SK-N-SH (cell line): Measurements from ENCODE around the gene SCGB1C2. TPM values are rescaled to one million over a fixed set of nuclear protein-coding genes. Genes with fewer than 3 reads are reported as not detected.

Source experiments
- CTCF ChIA-PET: fragments of 300-600, 350-600 bp; formaldehyde crosslinking; extraction: SDS; loops from one replicate; lab custom pipeline; 2021; lab: Yijun Ruan, JAX
- POLR2A ChIA-PET: fragments of 350-600 bp; sonication (Branson Sonifier 250); formaldehyde crosslinking; extraction: SDS; loops from one replicate; lab custom pipeline; 2020; ENCODE audit warnings: antibody characterized with exemption, inconsistent platforms; lab: Yijun Ruan, JAX
- DNase-seq: peaks from one replicate; pipeline ENCODE4 v3.0.0; 2012
- H2AFZ ChIP-seq: fragments of 200-600 bp; sonication (generic); 2 replicates; pipeline ENCODE4 v1.8.1; 2016; ENCODE audit warnings: antibody characterized with exemption, mild to moderate bottlenecking, low read depth
- H3F3A ChIP-seq: fragments of 200-600 bp; sonication (generic); replicated peaks from 2 replicates; pipeline ENCODE3; 2016; ENCODE audit warnings: antibody characterized with exemption, mild to moderate bottlenecking; ENCODE audit not compliant: insufficient read depth
- H3K27ac ChIP-seq, 2 experiments: fragments of 200-500 bp in 1 of 2; fragments of 200-600 bp in 1 of 2; sonication (Bioruptor generic) in 1 of 2; sonication (generic), shearing (Covaris generic) in 1 of 2; 2 replicates each; pipeline versions ENCODE4 v1.5.1 to v1.6.1; 2014 to 2016; ENCODE audit warnings: low read depth in 2 of 2, inconsistent platforms in 1 of 2, low read length in 1 of 2, mild to moderate bottlenecking in 1 of 2, mixed read lengths in 1 of 2
- H3K27me3 ChIP-seq: fragments of 200-600 bp; sonication (generic), shearing (Covaris generic); 2 replicates; pipeline ENCODE4 v1.6.1; 2016; ENCODE audit warnings: mixed run types; ENCODE audit not compliant: insufficient read depth
- H3K36me3 ChIP-seq, 2 experiments: fragments of 200-500 bp in 1 of 2; fragments of 200-600 bp in 1 of 2; sonication (Bioruptor generic) in 1 of 2; sonication (generic) in 1 of 2; replicated peaks in 1 of 2; 2 replicates each; pipeline versions ENCODE3 to v1.5.1; 2014 to 2016; ENCODE audit warnings: low read length in 1 of 2, mild to moderate bottlenecking in 1 of 2; ENCODE audit not compliant: insufficient read depth in 2 of 2, control insufficient read depth in 1 of 2
- H3K4me1 ChIP-seq, 2 experiments: fragments of 200-500 bp in 1 of 2; fragments of 200-600 bp in 1 of 2; sonication (Bioruptor generic) in 1 of 2; sonication (generic), shearing (Covaris generic) in 1 of 2; 2 replicates each; pipeline versions ENCODE4 v1.5.1 to v1.6.1; 2014 to 2016; ENCODE audit warnings: low read depth in 1 of 2, low read length in 1 of 2, mixed run types in 1 of 2; ENCODE audit not compliant: insufficient read depth in 2 of 2, control insufficient read depth in 1 of 2
- H3K4me2 ChIP-seq: fragments of 200-600 bp; sonication (generic), shearing (Covaris generic); 2 replicates; pipeline ENCODE4 v1.6.1; 2017; ENCODE audit warnings: mixed run types
- H3K4me3 ChIP-seq, 2 experiments: fragments of 200-500 bp in 1 of 2; fragments of 200-600 bp in 1 of 2; sonication (Bioruptor generic) in 1 of 2; sonication (generic), shearing (Covaris generic) in 1 of 2; 2 replicates each; pipeline versions ENCODE4 v1.5.1 to v1.8.1; 2014 to 2016; ENCODE audit warnings: low read depth in 2 of 2, inconsistent platforms in 1 of 2, low read length in 1 of 2, mild to moderate bottlenecking in 1 of 2, mixed read lengths in 1 of 2, moderate library complexity in 1 of 2
- H3K79me2 ChIP-seq: fragments of 200-600 bp; sonication (generic); 2 replicates; pipeline ENCODE4 v1.8.1; 2017; ENCODE audit warnings: mild to moderate bottlenecking; ENCODE audit not compliant: insufficient read depth
- H3K9ac ChIP-seq: fragments of 200-600 bp; sonication (generic); 2 replicates; pipeline ENCODE4 v1.6.1; 2017; ENCODE audit warnings: mixed run types
- H3K9me2 ChIP-seq: fragments of 200-600 bp; sonication (generic); 2 replicates; pipeline ENCODE4 v1.6.1; 2017; ENCODE audit warnings: mixed run types
- H3K9me3 ChIP-seq: fragments of 200-600 bp; sonication (generic); 2 replicates; pipeline ENCODE4 v1.6.1; 2017; ENCODE audit warnings: mixed run types, mild to moderate bottlenecking, moderate library complexity
- H4K20me1 ChIP-seq: fragments of 200-600 bp; sonication (generic); 2 replicates; pipeline ENCODE4 v1.6.1; 2017; ENCODE audit warnings: mild to moderate bottlenecking, mixed run types; ENCODE audit not compliant: insufficient read depth
- CHD2 ChIP-seq: fragments of 150-350 bp; IDR thresholded peaks from 2 replicates; pipeline ENCODE4 v1.6.1; 2018; ENCODE audit warnings: low read length; ENCODE audit not compliant: partially characterized antibody
- FOSL2 ChIP-seq: IDR thresholded peaks from 2 replicates; pipeline ENCODE4 v1.4.0; 2012; ENCODE audit warnings: low read depth, mild to moderate bottlenecking, moderate library complexity, borderline replicate concordance
- FOXJ3 ChIP-seq: sonication (generic); formaldehyde crosslinking; IDR thresholded peaks from 2 replicates; pipeline ENCODE4 v1.5.1; 2020; ENCODE audit warnings: mild to moderate bottlenecking, missing genetic modification reagents
- FOXM1 ChIP-seq: IDR thresholded peaks from 2 replicates; pipeline ENCODE4 v1.4.0; 2012; ENCODE audit warnings: low read depth, mild to moderate bottlenecking
- GABPA ChIP-seq: IDR thresholded peaks from 2 replicates; pipeline ENCODE4 v1.4.0; 2012; ENCODE audit warnings: low read depth, mild to moderate bottlenecking
- NFIC ChIP-seq: IDR thresholded peaks from 2 replicates; pipeline ENCODE4 v1.4.0; 2012; ENCODE audit warnings: borderline replicate concordance
- RAD21 ChIP-seq: IDR thresholded peaks from 2 replicates; pipeline ENCODE4 v1.6.1; 2012; ENCODE audit warnings: mild to moderate bottlenecking, low read length
- RCOR1 ChIP-seq: fragments of 150-350 bp; IDR thresholded peaks from 2 replicates; pipeline ENCODE4 v1.6.1; 2017; ENCODE audit warnings: antibody characterized with exemption, low read length
- RFX5 ChIP-seq: IDR thresholded peaks from 2 replicates; pipeline ENCODE4 v1.6.1; 2012; ENCODE audit warnings: mild to moderate bottlenecking, improper control_type of control experiment, low read length
- SIN3A ChIP-seq: IDR thresholded peaks from 2 replicates; pipeline ENCODE4 v1.6.1; 2012; ENCODE audit warnings: low read depth, mild to moderate bottlenecking, low read length, moderate library complexity, borderline replicate concordance
- SMC3 ChIP-seq: IDR thresholded peaks from 2 replicates; pipeline ENCODE4 v1.6.1; 2012; ENCODE audit warnings: low read depth, low read length, improper control_type of control experiment
- TAF1 ChIP-seq: IDR thresholded peaks from 2 replicates; pipeline ENCODE4 v1.6.1; 2012; ENCODE audit warnings: low read depth, mild to moderate bottlenecking, low read length, moderate library complexity, borderline replicate concordance
- TCF12 ChIP-seq: IDR thresholded peaks from 2 replicates; pipeline ENCODE4 v1.4.0; 2012
- WGBS: methylation state at CpG from one replicate; pipeline ENCODE4 v1.1.6; 2017; ENCODE audit warnings: low lambda C conversion rate; 5-methylcytosine and 5-hydroxymethylcytosine counted together
- polyA plus RNA-seq, 3 experiments: library from polyadenylated mRNA; depleted of rRNA; stranded (reverse); fragments of >200 nt; gene quantifications; 2 replicates each; pipeline ENCODE4 v1.2.3, GENCODE V29; 2012
- TF ChIP-seq, protein P1 (sequence below): IDR thresholded peaks from 2 replicates; pipeline ENCODE4 v1.4.0; 2012; ENCODE audit warnings: low read depth
- TF ChIP-seq, protein P2 (sequence below): IDR thresholded peaks from 2 replicates; pipeline ENCODE4 v1.6.1; 2012; ENCODE audit warnings: mild to moderate bottlenecking, low read depth, low read length, moderate library complexity
- TF ChIP-seq, protein P3 (sequence below): fragments of 150-350 bp; IDR thresholded peaks from 2 replicates; pipeline ENCODE4 v1.6.1; 2016; ENCODE audit warnings: mild to moderate bottlenecking, low read depth, low read length
- TF ChIP-seq, protein P4 (sequence below): IDR thresholded peaks from 2 replicates; pipeline ENCODE4 v1.4.0; 2012; ENCODE audit warnings: low read depth, borderline replicate concordance
- TF ChIP-seq, protein P5 (sequence below): IDR thresholded peaks from 2 replicates; pipeline ENCODE4 v1.4.0; 2012; ENCODE audit warnings: low read depth, borderline replicate concordance

SCGB1C2 gene
- polyA plus RNA-seq, 1 of the 3 experiments (the other 2 are of a cell fraction), result not detected

DNA sequence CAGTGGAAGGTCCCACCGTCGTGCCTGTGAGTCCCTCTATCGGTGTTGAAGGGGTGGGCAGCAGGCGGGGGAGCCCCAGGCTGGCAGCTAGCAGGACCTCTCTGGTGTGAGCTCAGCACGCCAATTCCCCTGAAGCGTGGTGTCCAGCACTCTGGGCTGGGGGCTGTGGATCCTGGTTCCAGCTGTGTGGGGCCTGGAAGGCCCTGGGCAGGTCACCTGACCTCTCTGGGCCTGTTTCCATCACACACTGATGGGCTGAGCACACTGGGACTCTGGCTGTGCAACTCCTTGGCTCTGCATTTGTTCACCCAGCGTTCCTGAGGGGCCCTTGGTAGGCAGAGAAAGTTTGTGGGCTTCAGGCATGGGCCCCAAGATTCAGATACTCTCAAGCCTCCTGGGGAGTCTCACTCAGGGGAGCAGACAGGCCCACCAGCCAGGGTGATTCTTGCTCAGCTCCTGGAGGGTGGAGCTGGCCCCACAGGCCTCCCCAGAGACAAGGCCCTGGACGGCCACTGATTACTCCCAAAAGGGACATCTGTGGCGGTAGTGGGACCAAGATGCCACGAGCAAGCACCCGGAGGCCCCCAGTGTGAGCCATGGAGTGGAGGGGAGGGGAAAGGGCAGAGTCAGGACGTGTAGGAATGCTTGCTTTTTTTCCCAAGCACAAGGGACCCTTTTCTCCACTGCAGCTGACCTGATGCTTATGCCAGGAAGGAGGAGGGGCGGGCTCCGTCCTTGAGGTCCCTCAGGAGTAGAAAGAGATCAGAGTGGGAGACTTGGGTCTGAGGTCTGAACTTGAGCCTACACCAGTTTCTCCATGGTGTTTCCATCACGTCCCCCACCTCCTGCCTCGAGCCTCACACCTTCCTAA lies 8.5 kb downstream of the SCGB1C2 start:
- H3K4me3 ChIP-seq, result no peak overlapping the region
- ChIA-PET POLR2A (no interaction called here), CTCF (interaction anchor here (0.8 to 2.2 kb wide), 4 partner anchors 159 to 554 kb away, joined by 3 to 7 read pairs (median 4); no protein-coding TSS in a partner anchor)
- no peak overlapping the region for H3K4me2 ChIP-seq
- H3K9me2 ChIP-seq, result no peaks in the 10 kb centered on the region
- H3K27me3 ChIP-seq, result no peaks in the 10 kb centered on the region
- no peak overlapping the region for H3K27ac ChIP-seq
- H2AFZ ChIP-seq, result no peak overlapping the region
- H3K9ac ChIP-seq, result no peak overlapping the region
- H3K4me1 ChIP-seq, result peaks cover 0 to 2% of the 10 kb centered on the region in 2 experiments; a peak in 1 of 4 replicates
- no peak for DNase-seq
- H3K9me3 ChIP-seq, result no peaks in the 10 kb centered on the region
- H3K79me2 ChIP-seq, result no peaks in the 10 kb centered on the region
- WGBS, result 60% methylated on average over 8 of the region's 16 CpGs
- no peaks in the 10 kb centered on the region for H3K36me3 ChIP-seq
- no peaks in the 10 kb centered on the region for H4K20me1 ChIP-seq
- TF ChIP-seq RAD21 (no peak), SMC3 (no peak), FOXJ3 (CRISPR knock-in tag) (no peak), FOXM1 (no peak), GABPA (no peak), RCOR1 (no peak), TAF1 (no peak)
- TF ChIP-seq, protein P1, sequence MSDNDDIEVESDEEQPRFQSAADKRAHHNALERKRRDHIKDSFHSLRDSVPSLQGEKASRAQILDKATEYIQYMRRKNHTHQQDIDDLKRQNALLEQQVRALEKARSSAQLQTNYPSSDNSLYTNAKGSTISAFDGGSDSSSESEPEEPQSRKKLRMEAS, result no peak
- TF ChIP-seq, protein P2, sequence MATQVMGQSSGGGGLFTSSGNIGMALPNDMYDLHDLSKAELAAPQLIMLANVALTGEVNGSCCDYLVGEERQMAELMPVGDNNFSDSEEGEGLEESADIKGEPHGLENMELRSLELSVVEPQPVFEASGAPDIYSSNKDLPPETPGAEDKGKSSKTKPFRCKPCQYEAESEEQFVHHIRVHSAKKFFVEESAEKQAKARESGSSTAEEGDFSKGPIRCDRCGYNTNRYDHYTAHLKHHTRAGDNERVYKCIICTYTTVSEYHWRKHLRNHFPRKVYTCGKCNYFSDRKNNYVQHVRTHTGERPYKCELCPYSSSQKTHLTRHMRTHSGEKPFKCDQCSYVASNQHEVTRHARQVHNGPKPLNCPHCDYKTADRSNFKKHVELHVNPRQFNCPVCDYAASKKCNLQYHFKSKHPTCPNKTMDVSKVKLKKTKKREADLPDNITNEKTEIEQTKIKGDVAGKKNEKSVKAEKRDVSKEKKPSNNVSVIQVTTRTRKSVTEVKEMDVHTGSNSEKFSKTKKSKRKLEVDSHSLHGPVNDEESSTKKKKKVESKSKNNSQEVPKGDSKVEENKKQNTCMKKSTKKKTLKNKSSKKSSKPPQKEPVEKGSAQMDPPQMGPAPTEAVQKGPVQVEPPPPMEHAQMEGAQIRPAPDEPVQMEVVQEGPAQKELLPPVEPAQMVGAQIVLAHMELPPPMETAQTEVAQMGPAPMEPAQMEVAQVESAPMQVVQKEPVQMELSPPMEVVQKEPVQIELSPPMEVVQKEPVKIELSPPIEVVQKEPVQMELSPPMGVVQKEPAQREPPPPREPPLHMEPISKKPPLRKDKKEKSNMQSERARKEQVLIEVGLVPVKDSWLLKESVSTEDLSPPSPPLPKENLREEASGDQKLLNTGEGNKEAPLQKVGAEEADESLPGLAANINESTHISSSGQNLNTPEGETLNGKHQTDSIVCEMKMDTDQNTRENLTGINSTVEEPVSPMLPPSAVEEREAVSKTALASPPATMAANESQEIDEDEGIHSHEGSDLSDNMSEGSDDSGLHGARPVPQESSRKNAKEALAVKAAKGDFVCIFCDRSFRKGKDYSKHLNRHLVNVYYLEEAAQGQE, result no peak
- H3F3A ChIP-seq, result no peaks in the 10 kb centered on the region

DNA sequence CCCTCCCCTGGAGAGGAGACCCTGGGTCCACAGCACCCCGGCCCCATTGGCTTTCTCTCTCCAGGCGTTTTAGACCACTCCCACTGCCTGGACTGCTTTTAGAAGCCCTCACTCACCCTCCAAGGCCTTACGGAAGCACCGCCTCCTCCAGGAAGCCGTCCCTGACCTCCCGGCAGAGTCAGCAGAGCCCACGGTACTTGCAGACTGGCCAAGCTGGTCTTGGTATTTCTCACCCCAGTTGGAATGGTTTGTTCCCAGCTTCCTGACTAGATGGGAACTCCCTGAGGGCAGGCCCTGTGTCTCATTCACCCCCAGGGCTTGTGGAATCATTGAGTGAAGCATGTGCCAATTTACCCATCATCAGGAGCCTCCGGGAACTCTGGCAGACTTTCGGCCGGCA lies 9.2 kb downstream of the SCGB1C2 start:
- no peak for DNase-seq
- Histone ChIP-seq H3K27ac (no peak overlapping the region), H3K4me1 (peaks cover 0 to 2% of the 10 kb centered on the region in 2 experiments; a peak in 1 of 4 replicates), H3K9me3 (no peaks in the 10 kb centered on the region), H3K4me2 (no peak overlapping the region), H3K4me3 (no peak overlapping the region), H3K79me2 (no peaks in the 10 kb centered on the region), H3K36me3 (no peaks in the 10 kb centered on the region), H2AFZ (no peak overlapping the region), H3K9ac (no peak overlapping the region), H3F3A (no peaks in the 10 kb centered on the region), H3K9me2 (no peaks in the 10 kb centered on the region), H3K27me3 (no peaks in the 10 kb centered on the region), H4K20me1 (no peaks in the 10 kb centered on the region)
- CTCF ChIA-PET, result interaction anchor here (0.8 kb wide), 1 partner anchor 554 kb away, joined by 3 read pairs; no protein-coding TSS in a partner anchor
- POLR2A ChIA-PET, result no interaction called here
- WGBS, result 0% methylated on average over 1 of the region's 10 CpGs
- TF ChIP-seq, protein P3, sequence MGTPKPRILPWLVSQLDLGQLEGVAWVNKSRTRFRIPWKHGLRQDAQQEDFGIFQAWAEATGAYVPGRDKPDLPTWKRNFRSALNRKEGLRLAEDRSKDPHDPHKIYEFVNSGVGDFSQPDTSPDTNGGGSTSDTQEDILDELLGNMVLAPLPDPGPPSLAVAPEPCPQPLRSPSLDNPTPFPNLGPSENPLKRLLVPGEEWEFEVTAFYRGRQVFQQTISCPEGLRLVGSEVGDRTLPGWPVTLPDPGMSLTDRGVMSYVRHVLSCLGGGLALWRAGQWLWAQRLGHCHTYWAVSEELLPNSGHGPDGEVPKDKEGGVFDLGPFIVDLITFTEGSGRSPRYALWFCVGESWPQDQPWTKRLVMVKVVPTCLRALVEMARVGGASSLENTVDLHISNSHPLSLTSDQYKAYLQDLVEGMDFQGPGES, result no peak
- TF ChIP-seq, protein P4, sequence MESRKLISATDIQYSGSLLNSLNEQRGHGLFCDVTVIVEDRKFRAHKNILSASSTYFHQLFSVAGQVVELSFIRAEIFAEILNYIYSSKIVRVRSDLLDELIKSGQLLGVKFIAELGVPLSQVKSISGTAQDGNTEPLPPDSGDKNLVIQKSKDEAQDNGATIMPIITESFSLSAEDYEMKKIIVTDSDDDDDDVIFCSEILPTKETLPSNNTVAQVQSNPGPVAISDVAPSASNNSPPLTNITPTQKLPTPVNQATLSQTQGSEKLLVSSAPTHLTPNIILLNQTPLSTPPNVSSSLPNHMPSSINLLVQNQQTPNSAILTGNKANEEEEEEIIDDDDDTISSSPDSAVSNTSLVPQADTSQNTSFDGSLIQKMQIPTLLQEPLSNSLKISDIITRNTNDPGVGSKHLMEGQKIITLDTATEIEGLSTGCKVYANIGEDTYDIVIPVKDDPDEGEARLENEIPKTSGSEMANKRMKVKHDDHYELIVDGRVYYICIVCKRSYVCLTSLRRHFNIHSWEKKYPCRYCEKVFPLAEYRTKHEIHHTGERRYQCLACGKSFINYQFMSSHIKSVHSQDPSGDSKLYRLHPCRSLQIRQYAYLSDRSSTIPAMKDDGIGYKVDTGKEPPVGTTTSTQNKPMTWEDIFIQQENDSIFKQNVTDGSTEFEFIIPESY, result no peak
- no peak for TF ChIP-seq SMC3
- no peak for TF ChIP-seq RFX5
- no peak for TF ChIP-seq CHD2
- no peak for TF ChIP-seq NFIC
- TF ChIP-seq, protein P1, result no peak
- TF ChIP-seq SIN3A, result no peak
- TF ChIP-seq FOXJ3 (CRISPR knock-in tag), result no peak
- TF ChIP-seq FOSL2, result no peak
- TF ChIP-seq TCF12, result no peak
- TF ChIP-seq, protein P5, sequence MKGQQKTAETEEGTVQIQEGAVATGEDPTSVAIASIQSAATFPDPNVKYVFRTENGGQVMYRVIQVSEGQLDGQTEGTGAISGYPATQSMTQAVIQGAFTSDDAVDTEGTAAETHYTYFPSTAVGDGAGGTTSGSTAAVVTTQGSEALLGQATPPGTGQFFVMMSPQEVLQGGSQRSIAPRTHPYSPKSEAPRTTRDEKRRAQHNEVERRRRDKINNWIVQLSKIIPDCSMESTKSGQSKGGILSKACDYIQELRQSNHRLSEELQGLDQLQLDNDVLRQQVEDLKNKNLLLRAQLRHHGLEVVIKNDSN, result no peak
- TF ChIP-seq, all 33 proteins: peak for 0
